Measurements from ENCODE around the gene JMJD8.

The JMJD8 gene

DNA sequence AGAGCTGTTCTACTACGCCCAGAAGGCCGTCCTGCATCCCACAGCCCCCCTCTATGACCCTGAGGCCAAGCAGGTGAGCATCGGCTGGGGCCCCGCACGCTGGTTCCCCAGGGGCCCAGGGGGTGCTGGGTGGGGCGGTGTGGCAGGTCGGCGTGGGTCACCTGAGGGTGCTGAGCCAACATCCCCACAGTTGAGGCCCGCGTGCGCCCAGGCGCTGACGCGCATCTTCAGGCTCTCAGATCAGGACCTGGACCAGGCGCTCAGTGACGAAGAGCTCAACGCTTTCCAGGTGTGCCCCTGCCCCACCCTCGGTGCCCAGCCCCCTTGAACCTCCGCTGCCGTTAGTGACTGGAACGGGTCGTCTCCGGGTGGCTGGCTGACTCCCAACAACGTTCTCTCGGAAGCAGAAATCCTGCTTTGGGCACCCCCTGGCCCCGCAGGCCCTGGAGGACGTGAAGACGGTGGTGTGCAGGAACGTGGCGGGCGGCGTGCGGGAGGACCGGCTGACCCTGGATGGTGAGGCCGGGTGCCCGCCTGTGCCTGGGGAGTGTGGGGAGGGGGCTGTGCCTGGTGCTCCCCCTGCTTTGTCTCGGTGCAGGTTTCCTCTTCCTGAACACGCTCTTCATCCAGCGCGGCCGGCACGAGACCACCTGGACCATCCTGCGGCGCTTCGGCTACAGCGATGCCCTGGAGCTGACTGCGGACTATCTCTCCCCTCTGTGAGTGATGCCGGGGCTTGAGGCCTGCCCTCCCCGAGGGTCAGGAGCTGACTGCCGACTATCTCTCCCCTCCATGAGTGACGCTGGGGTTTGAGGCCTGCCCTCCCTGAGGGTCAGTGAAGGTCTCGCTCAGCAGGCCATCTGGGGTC, 13.4 kb downstream of the JMJD8 start:
- Histone ChIP-seq H3K27ac (no peak overlapping the region), H3K4me3 (no peak overlapping the region)

DNA sequence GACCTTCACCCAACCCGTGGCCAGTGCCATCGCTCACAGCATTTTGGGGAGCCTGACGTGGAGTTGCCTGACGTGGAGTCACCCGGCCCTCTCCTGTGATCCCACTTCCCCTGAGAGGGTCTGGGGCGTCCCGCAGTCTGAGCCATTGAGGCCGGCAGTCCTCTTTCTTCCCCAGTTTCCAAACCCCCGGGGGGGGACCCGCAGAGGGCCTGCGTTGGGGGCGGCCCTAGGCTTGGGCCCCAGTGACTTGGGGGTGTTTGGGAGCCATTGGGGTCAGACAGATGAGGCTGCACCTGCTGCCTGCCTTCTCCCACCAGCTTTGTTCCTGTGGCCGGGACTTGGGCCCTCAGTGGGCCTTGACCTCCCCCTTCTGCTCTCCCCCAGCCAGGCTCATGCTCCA, 14.5 kb downstream of the JMJD8 start:
- Histone ChIP-seq H3K27ac (peak overlapping the region in 1 of 21 experiments; percentile 98), H3K4me3 (no peak overlapping the region)

DNA sequence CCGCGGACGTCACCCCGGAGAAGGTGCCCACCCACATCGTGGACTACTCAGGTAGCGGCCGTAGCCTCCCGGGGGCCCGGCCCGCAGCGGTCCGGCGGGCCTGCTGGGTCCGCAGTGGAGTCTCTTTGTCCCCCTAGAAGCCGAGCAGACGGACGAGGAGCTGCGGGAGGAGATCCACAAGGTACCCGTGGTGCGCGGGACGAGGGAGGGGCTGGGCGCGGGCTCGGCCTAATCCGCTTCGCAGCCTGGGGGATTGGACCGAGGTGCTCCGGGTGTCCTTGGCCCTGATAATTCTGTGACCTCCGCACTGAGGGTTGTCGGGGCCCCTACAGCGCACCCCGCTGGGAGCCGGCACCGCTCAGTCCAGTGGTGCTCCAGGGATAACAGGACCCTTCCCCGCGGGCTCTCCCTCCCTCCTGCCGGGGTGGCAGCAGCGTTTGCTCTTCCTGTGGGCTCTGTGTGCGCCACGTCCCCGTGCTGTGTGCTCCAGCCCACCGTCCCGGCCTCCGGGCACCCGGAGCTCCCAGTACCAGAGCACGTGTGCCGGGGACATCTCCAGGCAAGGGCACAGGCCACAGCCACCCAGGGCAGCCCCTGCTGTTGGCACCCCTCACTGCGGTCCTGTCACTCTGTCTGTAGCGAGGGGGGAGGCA, 15.5 kb downstream of the JMJD8 start:
- Histone ChIP-seq H3K27ac (peak overlapping the region; percentile 82 to 98 (median 93)), H3K4me3 (peak overlapping the region; percentile 70 to 98 (median 94))

DNA sequence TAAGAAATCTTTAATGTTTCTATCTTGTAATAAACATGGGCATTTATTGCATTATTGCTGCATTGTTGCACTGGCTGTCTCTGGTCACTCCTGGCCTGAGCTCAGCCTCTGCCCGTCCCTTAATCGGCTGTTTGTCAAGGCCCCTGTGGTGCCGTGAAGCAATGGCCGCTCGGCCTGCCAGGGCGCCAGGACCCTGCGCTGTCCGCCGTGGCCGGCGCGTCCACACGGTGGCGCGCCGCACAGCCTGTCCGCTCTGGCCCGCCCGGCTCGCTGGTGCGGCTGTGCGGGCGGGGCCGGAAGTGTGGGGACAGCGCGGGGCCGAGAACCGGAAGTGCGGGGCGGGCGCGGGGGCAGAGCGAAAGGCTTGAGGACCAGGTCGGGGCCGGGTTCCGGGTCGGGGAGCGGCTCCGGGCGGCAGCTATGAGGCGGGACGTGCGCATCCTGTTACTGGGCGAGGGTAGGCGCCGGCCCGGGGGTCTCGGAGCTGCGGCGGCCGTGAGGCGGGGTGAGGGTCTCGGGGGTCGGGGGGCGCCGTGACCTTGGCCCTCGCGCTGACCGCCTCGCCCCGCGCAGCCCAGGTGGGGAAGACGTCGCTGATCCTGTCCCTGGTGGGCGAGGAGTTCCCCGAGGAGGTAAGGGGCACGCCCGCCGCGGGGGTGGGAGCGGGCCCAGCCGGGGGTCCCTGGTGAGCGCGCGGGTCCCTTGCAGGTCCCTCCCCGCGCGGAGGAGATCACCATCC, 16.2 kb downstream of the JMJD8 start, which contains the start of gene RHOT2:
Gene RHOT2 (plus strand): TSS at position 353 of the 739 bp plus-strand sequence. CDS start 68 bp downstream, at position 421.
- Histone ChIP-seq H3K4me3 (peak within 1 kb of the TSS; percentile 70 to 98 (median 94)), H3K27ac (peak within 1 kb of the TSS; percentile 82 to 98 (median 93))

DNA sequence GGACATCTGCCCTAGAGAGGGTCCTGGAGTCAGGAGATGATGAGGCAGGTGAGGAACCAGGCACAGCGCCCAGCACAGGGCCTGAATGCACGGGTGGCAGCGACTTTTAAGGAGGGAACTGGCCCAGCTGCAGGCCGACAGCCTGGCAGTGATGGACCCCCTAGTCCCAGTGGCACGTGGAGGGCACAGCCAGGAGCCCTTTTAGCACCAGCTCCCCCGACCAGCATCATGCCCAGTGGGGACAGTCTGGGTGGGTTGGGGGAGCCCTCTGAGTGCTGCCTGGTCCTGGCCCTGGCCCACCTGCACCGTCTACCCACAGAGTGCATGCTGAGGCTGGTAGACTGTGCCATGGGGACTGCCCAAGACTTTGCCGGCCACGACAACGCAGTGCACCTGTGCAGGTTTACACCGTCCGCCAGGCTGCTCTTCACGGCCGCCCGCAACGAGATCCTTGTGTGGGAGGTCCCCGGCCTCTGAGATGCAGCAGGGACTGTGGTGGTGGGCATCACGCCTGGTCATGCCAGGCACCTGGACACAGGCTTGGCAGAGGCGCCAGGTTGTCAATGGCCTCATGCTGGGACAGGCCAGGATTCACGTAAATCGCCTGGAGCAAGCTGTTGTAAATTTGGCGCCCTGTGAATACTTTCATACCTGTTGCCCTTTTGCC, 16.9 kb downstream of the JMJD8 start:
- H3K27ac ChIP-seq, result peak overlapping the region in 20 of 21 experiments; percentile 5 to 96 (median 90)
- H3K4me3 ChIP-seq, result peak overlapping the region in 5 of 7 experiments; percentile 83 to 98 (median 96)

DNA sequence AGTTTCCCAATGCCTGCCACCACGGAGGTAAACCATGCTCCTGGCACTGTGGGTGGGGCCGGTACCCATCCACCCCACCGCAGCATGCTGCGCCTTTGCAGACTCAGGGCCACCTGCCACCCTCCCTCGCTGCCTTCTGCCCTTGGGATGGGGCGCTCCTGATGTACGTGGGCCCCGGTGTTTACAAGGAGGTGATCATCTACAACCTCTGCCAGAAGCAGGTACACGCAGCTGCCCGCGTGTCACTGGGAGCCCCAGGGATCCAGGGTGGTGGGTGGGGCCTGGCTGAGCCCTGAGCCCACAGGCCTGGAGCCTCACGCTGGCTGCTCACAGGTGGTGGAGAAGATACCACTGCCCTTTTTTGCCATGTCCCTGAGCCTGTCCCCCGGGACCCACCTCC, 17.6 kb downstream of the JMJD8 start:
- no peak overlapping the region for H3K4me3 ChIP-seq
- H3K27ac ChIP-seq, result peak overlapping the region in 1 of 21 experiments; percentile 28

DNA sequence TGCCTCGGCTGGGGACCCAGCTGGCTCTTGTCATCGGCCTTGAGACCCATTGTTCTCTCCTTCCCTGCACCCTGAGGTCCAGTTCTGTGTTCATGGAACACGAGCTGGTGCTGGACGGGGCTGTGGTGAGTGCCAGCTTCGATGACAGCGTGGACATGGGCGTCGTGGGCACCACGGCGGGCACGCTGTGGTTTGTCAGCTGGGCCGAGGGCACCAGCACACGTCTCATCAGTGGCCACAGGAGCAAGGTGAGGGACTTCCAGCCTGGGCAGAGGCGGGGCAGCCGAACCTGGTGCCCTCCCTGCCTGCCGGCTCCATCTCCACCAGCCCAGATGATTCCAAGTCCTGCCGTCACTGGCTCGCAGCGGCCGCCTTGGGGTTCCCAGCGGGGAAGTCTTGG, 21.5 kb downstream of the JMJD8 start:
- no peak overlapping the region for H3K27ac ChIP-seq
- H3K4me3 ChIP-seq, result no peak overlapping the region

DNA sequence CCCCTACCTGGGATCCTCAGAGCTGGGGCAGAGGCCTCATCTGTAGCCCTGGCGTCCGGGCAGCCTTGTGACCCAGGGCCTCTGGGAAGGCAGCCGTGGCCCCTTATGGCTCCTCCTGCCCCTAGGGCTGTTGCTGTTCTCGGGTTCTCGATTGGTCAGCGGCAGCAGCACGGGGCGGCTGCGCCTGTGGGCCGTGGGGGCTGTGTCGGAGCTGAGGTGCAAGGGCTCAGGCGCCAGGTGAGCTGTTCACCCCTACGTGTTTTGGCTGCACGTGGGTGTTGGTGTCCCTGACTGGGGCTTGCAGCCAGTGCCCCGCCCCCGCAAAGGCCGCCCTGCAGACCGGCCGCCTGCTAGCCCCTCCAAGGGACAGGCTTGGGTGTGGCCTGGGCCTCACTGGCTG, 22.0 kb downstream of the JMJD8 start:
- Histone ChIP-seq H3K4me3 (no peak overlapping the region), H3K27ac (no peak overlapping the region)

DNA sequence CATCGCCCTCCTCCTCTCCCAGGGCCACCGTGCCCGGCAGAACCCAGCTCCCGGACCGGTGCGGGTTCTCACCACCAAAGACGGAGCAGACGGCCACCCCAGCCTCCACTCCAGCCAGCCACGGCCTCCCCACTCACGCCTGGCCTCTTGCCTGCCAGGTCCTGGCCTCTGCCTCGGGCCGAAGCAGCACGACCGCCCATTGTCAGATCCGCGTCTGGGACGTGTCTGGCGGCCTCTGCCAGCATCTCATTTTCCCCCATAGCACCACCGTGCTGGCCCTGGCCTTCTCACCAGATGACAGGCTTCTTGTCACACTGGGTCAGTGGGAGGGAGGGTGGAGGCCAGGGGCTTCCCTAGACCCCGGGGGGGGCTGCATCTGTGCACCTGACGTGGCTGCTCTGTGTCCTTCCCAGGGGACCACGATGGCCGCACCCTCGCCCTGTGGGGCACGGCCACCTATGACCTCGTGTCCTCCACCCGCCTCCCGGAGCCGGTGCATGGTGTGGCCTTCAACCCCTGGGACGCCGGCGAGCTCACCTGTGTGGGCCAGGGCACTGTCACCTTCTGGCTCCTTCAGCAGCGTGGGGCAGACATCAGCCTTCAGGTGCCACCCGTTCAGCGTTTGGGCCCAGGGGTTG, 22.8 kb downstream of the JMJD8 start:
- H3K4me3 ChIP-seq, result no peak overlapping the region
- peak overlapping the region in 5 of 21 experiments; percentile 30 to 69 (median 42) for H3K27ac ChIP-seq

DNA sequence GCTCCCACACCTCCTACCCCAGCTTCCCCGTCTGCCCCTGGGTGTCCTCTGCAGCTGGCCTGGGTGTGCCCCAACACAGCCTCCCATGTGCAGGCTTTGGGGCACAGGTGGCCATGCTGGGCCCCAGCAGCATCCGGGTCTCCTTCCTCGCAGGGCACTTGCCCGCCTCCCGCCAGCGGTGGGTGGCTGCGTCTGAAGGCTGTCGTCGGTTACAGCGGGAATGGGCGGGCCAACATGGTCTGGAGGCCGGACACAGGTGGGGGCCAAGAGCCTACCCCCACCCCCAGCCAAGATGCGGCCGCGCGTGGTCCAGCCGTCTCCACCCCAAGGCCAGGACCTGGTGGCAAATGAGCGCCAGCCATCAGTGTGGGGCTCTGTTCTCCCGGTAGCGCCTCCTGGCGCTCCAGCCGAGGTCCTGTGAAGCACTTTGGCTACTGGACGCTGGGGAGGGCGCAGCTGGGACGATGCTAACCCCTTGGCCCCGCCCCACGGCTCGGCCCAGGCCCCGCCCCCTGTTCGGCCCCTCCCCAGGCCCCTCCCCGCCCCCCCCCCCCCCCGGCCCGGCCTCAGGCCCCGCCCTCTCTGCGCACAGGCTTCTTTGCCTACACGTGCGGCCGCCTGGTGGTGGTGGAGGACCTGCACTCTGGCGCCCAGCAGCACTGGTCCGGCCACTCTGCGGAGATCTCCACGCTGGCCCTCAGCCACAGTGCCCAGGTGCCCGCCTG, 23.5 kb downstream of the JMJD8 start:
- peak overlapping the region in 6 of 21 experiments; percentile 8 to 69 (median 50) for H3K27ac ChIP-seq
- no peak overlapping the region for H3K4me3 ChIP-seq

DNA sequence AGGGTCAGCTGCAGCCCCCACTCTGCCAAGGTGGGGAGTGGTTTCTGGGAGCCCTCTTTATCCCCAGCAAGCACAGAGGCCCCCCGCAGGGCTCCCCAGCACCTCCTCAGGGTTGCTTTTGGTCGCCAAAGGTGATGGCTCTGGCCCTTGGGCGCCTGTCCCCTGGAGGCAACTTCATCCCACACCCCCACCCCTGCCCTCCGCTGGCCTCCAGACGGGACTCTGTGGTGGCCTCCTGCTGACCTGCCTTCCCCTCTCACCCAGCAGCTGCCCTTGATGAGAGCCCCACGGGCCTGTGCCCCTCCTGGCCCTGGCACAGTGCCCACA, 24.0 kb downstream of the JMJD8 start:
- no peak overlapping the region for H3K4me3 ChIP-seq
- peak overlapping the region in 5 of 21 experiments; percentile 8 to 52 (median 37) for H3K27ac ChIP-seq

DNA sequence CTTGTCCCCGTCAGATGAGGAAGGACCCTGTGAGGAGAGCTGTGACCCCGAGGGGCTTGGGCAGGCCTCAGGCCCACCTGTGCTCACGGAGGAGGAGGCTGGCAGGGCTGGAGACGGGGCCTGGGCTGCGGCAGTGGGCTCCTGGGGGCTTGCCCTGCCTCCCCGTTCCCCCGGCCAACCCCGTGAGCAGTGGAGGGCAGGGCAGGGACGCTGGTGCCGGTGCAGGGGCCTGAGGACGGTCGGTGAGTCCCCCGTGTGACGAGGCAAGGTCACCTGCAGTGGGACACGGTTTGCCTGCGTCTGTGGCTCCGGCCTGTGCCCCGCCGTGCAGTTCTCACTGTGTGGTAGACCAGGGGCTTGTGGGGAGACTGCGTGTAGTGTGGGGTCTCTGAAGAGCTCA, 24.5 kb downstream of the JMJD8 start:
- H3K27ac ChIP-seq, result peak overlapping the region in 1 of 21 experiments; percentile 50
- no peak overlapping the region for H3K4me3 ChIP-seq

DNA sequence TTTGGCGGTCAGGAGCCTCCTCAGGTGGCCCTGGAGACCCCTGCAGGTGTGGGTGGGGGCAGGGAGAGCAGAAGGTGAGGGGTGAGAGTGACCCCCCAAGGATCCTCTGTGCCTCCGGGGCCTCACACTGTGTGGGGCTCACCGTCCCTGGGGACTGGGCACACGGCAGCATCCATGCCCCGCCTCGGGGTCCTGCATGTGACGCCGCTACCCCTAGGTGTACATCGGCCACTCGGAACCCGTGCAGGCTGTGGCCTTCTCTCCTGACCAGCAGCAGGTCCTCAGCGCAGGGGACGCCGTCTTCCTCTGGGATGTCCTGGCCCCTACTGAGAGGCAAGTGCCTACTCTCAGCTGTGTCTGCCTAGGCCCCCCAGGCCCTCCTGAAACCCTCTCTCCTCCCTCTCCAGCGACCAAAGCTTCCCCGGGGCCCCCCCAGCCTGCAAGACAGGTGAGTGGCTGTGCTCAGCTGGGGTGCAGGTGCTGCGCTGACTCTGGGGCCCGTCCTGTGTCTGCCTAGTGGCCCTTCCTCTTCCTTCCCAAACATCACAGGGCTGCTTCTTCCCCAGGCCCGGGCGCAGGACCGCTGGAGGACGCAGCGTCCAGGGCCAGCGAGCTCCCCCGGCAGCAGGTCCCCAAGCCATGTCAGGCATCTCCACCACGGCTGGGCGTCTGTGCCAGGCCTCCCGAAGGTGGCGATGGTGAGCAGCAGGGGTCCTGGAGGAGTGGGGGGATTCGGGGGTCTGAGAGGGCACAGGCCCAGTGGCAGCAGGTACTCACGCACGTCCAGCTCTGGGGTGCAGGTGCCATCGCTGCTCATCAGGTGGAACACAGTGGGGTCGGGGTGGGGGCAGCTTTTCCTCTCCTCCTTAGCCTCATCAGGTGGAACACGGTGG, 25.2 kb downstream of the JMJD8 start:
- no peak overlapping the region for H3K27ac ChIP-seq

DNA sequence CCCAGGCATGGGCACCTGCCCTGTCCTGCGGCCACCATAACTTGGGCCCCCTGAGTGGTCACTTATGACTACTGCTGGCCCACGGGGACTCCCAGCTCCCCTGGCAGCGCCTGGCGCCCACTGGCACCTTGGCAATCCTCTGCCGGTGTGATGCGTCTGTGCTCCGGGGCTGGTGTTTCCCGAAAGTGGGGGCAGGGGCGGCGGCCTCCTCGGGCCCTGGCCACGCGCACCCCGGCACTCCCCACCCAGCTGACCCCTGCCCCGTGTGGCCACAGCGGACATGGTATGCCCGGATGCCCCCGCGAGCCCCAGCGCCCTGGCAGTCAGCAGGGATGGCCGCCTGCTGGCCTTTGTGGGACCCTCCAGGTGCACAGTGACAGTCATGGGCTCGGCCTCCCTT, 26.6 kb downstream of the JMJD8 start:
- Histone ChIP-seq H3K27ac (no peak overlapping the region), H3K4me3 (no peak overlapping the region)

More for the DNA sequence above, 25.2 kb downstream of the JMJD8 start:
- H3K4me3 ChIP-seq, result no peak overlapping the region

DNA sequence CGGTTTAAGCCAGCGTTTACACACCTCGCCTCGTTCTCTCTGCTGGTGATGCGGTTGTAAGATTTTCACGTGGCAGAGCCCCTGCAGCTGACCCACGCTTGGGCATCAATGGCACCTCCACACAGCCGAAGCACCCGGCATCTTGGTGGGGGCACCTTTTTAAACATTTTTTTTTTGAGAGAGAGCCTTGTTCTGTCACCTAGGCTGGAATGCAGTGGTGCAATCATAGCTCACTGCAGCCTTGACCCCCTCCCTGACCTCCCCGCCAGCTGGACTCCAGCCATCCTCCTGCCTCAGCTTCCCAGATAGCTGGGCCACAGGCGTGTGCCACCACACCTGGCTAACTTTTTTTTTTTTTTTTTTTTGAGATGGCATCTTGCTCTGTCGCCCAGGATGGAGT, 30.1 kb downstream of the JMJD8 start:
- Histone ChIP-seq H3K4me3 (no peak overlapping the region), H3K27ac (no peak overlapping the region)

DNA sequence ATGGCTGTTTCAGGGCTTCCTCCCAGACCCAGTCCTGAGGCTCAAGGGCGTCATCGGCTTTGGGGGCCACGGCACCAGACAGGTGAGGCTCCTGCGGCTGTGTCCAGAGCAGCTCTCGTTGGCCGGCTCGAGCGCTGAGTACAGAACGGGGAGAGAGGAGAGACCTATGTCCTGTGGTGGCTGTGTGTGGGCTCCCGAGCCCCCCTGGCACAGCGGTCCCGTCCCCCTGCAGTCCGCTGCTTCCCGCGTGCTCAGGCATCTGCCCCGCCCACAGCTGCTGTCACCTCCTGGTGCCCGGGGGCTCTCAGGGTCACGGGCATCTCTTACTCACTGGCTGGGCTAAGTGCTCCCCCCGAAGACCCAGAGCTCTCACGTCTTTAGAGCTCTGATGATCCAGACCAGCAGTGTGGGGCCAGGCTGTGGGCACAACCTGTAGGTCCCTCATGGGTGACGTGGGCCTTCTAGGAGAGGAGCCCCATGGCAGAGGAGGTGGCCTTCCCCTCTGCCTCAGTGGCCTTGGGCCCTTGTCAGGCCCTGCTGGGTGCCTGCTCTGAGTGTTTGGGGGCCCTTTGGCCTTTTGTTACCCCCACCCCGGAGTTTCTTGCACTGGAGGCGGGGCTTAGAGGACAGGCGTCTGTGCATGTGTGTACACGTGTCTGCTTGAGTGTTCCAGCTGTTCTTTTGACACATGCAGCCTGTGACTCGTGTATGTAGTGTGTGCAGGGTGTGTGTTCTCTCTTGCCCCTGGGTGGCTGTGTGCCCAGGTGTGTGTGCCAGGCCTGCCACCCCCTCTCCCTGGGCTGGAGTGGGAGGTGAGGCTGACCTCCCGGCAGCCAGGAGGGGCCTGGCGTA, 31.5 kb downstream of the JMJD8 start:
- H3K27ac ChIP-seq, result no peak overlapping the region
- no peak overlapping the region for H3K4me3 ChIP-seq

DNA sequence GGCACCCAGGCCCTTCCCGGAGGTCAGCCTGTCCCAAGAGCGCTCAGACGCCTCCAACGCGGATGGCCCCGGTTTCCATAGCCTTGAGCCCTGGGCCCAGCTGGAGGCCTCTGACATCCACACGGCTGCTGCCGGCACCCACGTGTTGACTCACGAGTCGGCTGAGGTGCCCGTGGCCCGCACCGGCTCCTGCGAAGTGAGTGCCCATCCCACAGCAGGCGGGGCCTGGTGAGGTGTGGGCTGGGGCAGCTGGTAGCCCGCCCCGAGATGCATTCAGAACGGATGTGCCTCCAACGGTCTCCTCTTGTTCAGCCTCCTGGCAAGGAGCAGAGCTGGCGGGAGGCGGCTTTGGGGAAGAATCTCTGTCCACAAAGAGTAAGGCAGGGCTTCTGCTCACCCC, 32.3 kb downstream of the JMJD8 start:
- Histone ChIP-seq H3K27ac (no peak overlapping the region), H3K4me3 (no peak overlapping the region)
